CD4-positive, alpha-beta memory T cell (primary cell): ENCODE results near the gene CDKAL1. TPM values are rescaled to one million over a fixed set of nuclear protein-coding genes. Genes with fewer than 3 reads are reported as not detected.
A peak's percentile ranks its signal among the peaks of the same experiment; 100 is the strongest.
"Not testable (repeated sequence)": the region's sequence is repeated elsewhere in the genome, so short reads cannot be mapped to it uniquely, and the experiment has no call there.

ENCODE experiments used
- CTCF ChIA-PET: fragments of 350-600 bp; sonication (Branson Sonifier 250); formaldehyde crosslinking; loops from one replicate; lab custom pipeline; 2021; ENCODE audit warnings: inconsistent platforms; ENCODE audit not compliant: partially characterized antibody; lab: Charles Lee
- POLR2A ChIA-PET: fragments of 350-600 bp; sonication (Branson Sonifier 250); formaldehyde crosslinking; loops from one replicate; lab custom pipeline; 2021; ENCODE audit not compliant: partially characterized antibody; lab: Charles Lee
- DNase-seq, 5 donors: peaks; one replicate each; pipeline versions ENCODE4 v3.0.0 to v3.0.0-alpha.2; 2020 to 2022; ENCODE audit warnings: mixed read lengths in 1 of 5
- H3K27ac ChIP-seq: one replicate; pipeline ENCODE4 v1.7.0; 2013; ENCODE audit warnings: low read depth, low read length
- H3K27me3 ChIP-seq: 2 replicates; pipeline ENCODE4 v1.7.0; 2013; ENCODE audit warnings: mild to moderate bottlenecking, low read length, moderate library complexity; ENCODE audit not compliant: insufficient read depth
- H3K36me3 ChIP-seq: 2 replicates; pipeline ENCODE4 v1.7.0; 2013; ENCODE audit warnings: mild to moderate bottlenecking, low read length, moderate library complexity; ENCODE audit not compliant: insufficient read depth
- H3K4me1 ChIP-seq: 2 replicates; pipeline ENCODE4 v1.7.0; 2013; ENCODE audit warnings: mild to moderate bottlenecking, low read length, moderate library complexity; ENCODE audit not compliant: insufficient read depth
- H3K4me3 ChIP-seq, 2 donors: one replicate each; pipeline ENCODE4 v1.7.0; 2013; ENCODE audit warnings: low read length in 2 of 2, mild to moderate bottlenecking in 1 of 2
- H3K9me3 ChIP-seq, 2 donors: one replicate each; pipeline ENCODE4 v1.7.0; 2013; ENCODE audit warnings: low read length in 2 of 2, control low read depth in 1 of 2; ENCODE audit not compliant: control insufficient read depth in 1 of 2
- H3K27ac Mint-ChIP-seq, 7 donors: one replicate each; pipeline ENCODE4 v1.8.0; 2020 to 2021; ENCODE audit warnings: mixed read lengths in 7 of 7, mild to moderate bottlenecking in 6 of 7, inconsistent platforms in 3 of 7, moderate library complexity in 3 of 7
- H3K27me3 Mint-ChIP-seq, 2 donors: one replicate each; pipeline ENCODE4 v1.8.0; 2020 to 2021; ENCODE audit warnings: mixed read lengths in 2 of 2
- H3K36me3 Mint-ChIP-seq, 2 donors: one replicate each; pipeline ENCODE4 v1.8.0; 2020 to 2021; ENCODE audit warnings: mixed read lengths in 2 of 2, inconsistent platforms in 1 of 2, mild to moderate bottlenecking in 1 of 2
- H3K4me1 Mint-ChIP-seq, 4 donors: one replicate each; pipeline ENCODE4 v1.8.0; 2020 to 2021; ENCODE audit warnings: mixed read lengths in 4 of 4, mild to moderate bottlenecking in 1 of 4
- H3K4me3 Mint-ChIP-seq, 8 donors: one replicate each; pipeline ENCODE4 v1.8.0; 2020 to 2021; ENCODE audit warnings: mixed read lengths in 8 of 8, mild to moderate bottlenecking in 7 of 8, moderate library complexity in 6 of 8, inconsistent platforms in 3 of 8
- H3K9me3 Mint-ChIP-seq, 8 donors: one replicate each; pipeline ENCODE4 v1.8.0; 2020 to 2021; ENCODE audit warnings: mixed read lengths in 8 of 8, mild to moderate bottlenecking in 5 of 8, inconsistent platforms in 3 of 8, moderate library complexity in 1 of 8
- intact Hi-C: fragments of 100-400 bp; cut with micrococcal nuclease; formaldehyde crosslinking; loops from one replicate; pipeline ENCODE4 v1.15.1; 2023
- polyA plus RNA-seq, 2 donors: library from polyadenylated mRNA; unstranded; fragments of 300-500 nt; fragmentation: Illumina TruSeq; gene quantifications; one replicate each; pipeline ENCODE4 v1.2.3, GENCODE V29; 2021
- total RNA-seq, 2 experiments: library from RNA; stranded (reverse); gene quantifications; one replicate each; pipeline ENCODE4 v1.2.3, GENCODE V29; 2021

CDKAL1 gene
- total and polyA plus RNA-seq, 4 experiments from 2014 or later = 22.3 to 41.8 (median 26.8) TPM

GRCh38 chr6:21085643-21086042, 551.4 kb downstream of the CDKAL1 start:
- POLR2A ChIA-PET = no interaction called here
- H3K4me3 ChIP-seq = no peak overlapping the region
- H3K9me3 ChIP-seq = no peaks in the 10 kb centered on the region
- intact Hi-C loops = no loop called here
- Mint-ChIP-seq H3K27me3 (no peaks in the 10 kb centered on the region), H3K9me3 (no peaks in the 10 kb centered on the region), H3K4me1 (no peaks in the 10 kb centered on the region), H3K36me3 (peaks cover 28 to 58% of the 10 kb centered on the region in 2 donors), H3K27ac (no peak overlapping the region), H3K4me3 (no peak overlapping the region)
- CTCF ChIA-PET = no interaction called here
- no peak for DNase-seq
- H3K4me1 ChIP-seq = no peaks in the 10 kb centered on the region
- H3K36me3 ChIP-seq = no peaks in the 10 kb centered on the region
- no peak overlapping the region for H3K27ac ChIP-seq
- no peaks in the 10 kb centered on the region for H3K27me3 ChIP-seq

- Mint-ChIP-seq H3K4me1 (no peaks in the 10 kb centered on the region), H3K36me3 (peaks cover 31 to 64% of the 10 kb centered on the region in 2 donors), H3K9me3 (peaks cover 0 to 1% (median 0%) of the 10 kb centered on the region in 8 donors), H3K27ac (no peak overlapping the region), H3K27me3 (no peaks in the 10 kb centered on the region), H3K4me3 (no peak overlapping the region)
- Histone ChIP-seq H3K36me3 (no peaks in the 10 kb centered on the region), H3K9me3 (no peaks in the 10 kb centered on the region), H3K4me3 (no peak overlapping the region), H3K27me3 (no peaks in the 10 kb centered on the region), H3K4me1 (no peaks in the 10 kb centered on the region), H3K27ac (no peak overlapping the region)
- DNase-seq = no peak
- ChIA-PET POLR2A (no interaction called here), CTCF (no interaction called here)
- intact Hi-C loops = no loop called here
These were observed 552.9 kb downstream of the CDKAL1 start for GRCh38 chr6:21087188-21087587.

GRCh38 chr6:21091411-21091810, 557.2 kb downstream of the CDKAL1 start:
- no peaks in the 10 kb centered on the region for H3K27me3 ChIP-seq
- Mint-ChIP-seq H3K4me1 (no peaks in the 10 kb centered on the region), H3K27me3 (no peaks in the 10 kb centered on the region), H3K9me3 (peaks cover 0 to 1% (median 0%) of the 10 kb centered on the region in 8 donors), H3K4me3 (no peak overlapping the region), H3K27ac (no peak overlapping the region), H3K36me3 (peaks cover 16 to 58% of the 10 kb centered on the region in 2 donors)
- no peak overlapping the region for H3K4me3 ChIP-seq
- H3K27ac ChIP-seq = no peak overlapping the region
- H3K9me3 ChIP-seq = no peaks in the 10 kb centered on the region
- intact Hi-C loops = no loop called here
- no peaks in the 10 kb centered on the region for H3K36me3 ChIP-seq
- no peaks in the 10 kb centered on the region for H3K4me1 ChIP-seq
- no peak for DNase-seq
- ChIA-PET POLR2A (no interaction called here), CTCF (no interaction called here)

- peak overlapping the region in 1 of 7 donors; percentile 42 for H3K27ac Mint-ChIP-seq
- not testable (repeated sequence) for H3K27me3 Mint-ChIP-seq
These were observed 558.0 kb downstream of the CDKAL1 start for GRCh38 chr6:21092231-21092772.

GRCh38 chr6:21095462-21095861, 561.2 kb downstream of the CDKAL1 start:
- no peaks in the 10 kb centered on the region for H3K4me1 ChIP-seq
- no peaks in the 10 kb centered on the region for H3K9me3 ChIP-seq
- ChIA-PET CTCF (interaction anchor here (0.6 kb wide), 1 partner anchor 22 kb away, joined by 3 read pairs; no protein-coding TSS in a partner anchor), POLR2A (no interaction called here)
- H3K4me3 ChIP-seq = no peak overlapping the region
- intact Hi-C loops = no loop called here
- Mint-ChIP-seq H3K4me3 (no peak overlapping the region), H3K4me1 (peaks cover 2 to 7% (median 5%) of the 10 kb centered on the region in 4 donors), H3K9me3 (peaks cover 0 to 1% (median 0%) of the 10 kb centered on the region in 8 donors), H3K27me3 (no peaks in the 10 kb centered on the region), H3K36me3 (peaks cover 12 to 42% of the 10 kb centered on the region in 2 donors), H3K27ac (no peak overlapping the region)
- no peak for DNase-seq
- H3K27ac ChIP-seq = no peak overlapping the region
- no peaks in the 10 kb centered on the region for H3K27me3 ChIP-seq
- no peaks in the 10 kb centered on the region for H3K36me3 ChIP-seq

More at GRCh38 chr6:21092231-21092772, 558.0 kb downstream of the CDKAL1 start:
- H3K4me1 Mint-ChIP-seq, POLR2A ChIA-PET, H3K4me1 ChIP-seq, H3K27me3 ChIP-seq, H3K9me3 ChIP-seq, H3K9me3 Mint-ChIP-seq, H3K4me3 ChIP-seq, DNase-seq, intact Hi-C loops, H3K27ac ChIP-seq, H3K4me3 Mint-ChIP-seq, H3K36me3 ChIP-seq, CTCF ChIA-PET: not testable (repeated sequence)
- H3K36me3 Mint-ChIP-seq = peaks cover 11 to 49% of the 10 kb centered on the region in 2 donors

- Histone ChIP-seq H3K4me1 (no peaks in the 10 kb centered on the region), H3K4me3 (no peak overlapping the region), H3K27me3 (no peaks in the 10 kb centered on the region), H3K27ac (no peak overlapping the region), H3K36me3 (no peaks in the 10 kb centered on the region), H3K9me3 (no peaks in the 10 kb centered on the region)
- Mint-ChIP-seq H3K27ac (peak overlapping the region in 1 of 7 donors; percentile 24), H3K4me1 (peaks cover 6 to 16% (median 7%) of the 10 kb centered on the region in 4 donors), H3K36me3 (peaks cover 2 to 40% of the 10 kb centered on the region in 2 donors), H3K4me3 (no peak overlapping the region), H3K27me3 (no peaks in the 10 kb centered on the region), H3K9me3 (peaks cover 0 to 2% (median 0%) of the 10 kb centered on the region in 8 donors)
- ChIA-PET POLR2A (no interaction called here), CTCF (interaction anchor here (1.0 kb wide), 1 partner anchor 9 kb away, joined by 4 read pairs; no protein-coding TSS in a partner anchor)
- intact Hi-C loops = no loop called here
- DNase-seq = no peak
These were observed 563.9 kb downstream of the CDKAL1 start for GRCh38 chr6:21098134-21098533.

- Mint-ChIP-seq H3K4me1 (peaks cover 6 to 16% (median 7%) of the 10 kb centered on the region in 4 donors), H3K36me3 (peaks cover 2 to 37% of the 10 kb centered on the region in 2 donors), H3K27me3 (no peaks in the 10 kb centered on the region), H3K9me3 (peaks cover 0 to 2% (median 0%) of the 10 kb centered on the region in 8 donors), H3K27ac (peak overlapping the region in 1 of 7 donors; percentile 5), H3K4me3 (no peak overlapping the region)
- H3K27me3 ChIP-seq = no peaks in the 10 kb centered on the region
- intact Hi-C loops = no loop called here
- H3K27ac ChIP-seq = no peak overlapping the region
- DNase-seq = no peak
- ChIA-PET POLR2A (no interaction called here), CTCF (interaction anchor here (1.0 kb wide), 1 partner anchor 9 kb away, joined by 4 read pairs; no protein-coding TSS in a partner anchor)
- H3K4me3 ChIP-seq = no peak overlapping the region
- H3K4me1 ChIP-seq = no peaks in the 10 kb centered on the region
- no peaks in the 10 kb centered on the region for H3K36me3 ChIP-seq
- no peaks in the 10 kb centered on the region for H3K9me3 ChIP-seq
These were observed 564.5 kb downstream of the CDKAL1 start for GRCh38 chr6:21098744-21099143.
